ENCODE data around the gene TRIM23. TPM values are rescaled to one million over a fixed set of nuclear protein-coding genes. Genes with fewer than 3 reads are reported as not detected.

TRIM23 gene
- polyA plus RNA-seq, 2 of the 4 experiments (the other 2 are of a cell fraction): 11.7 to 12.9 TPM

GRCh38 chr5:65566505-65566904 is 57.6 kb downstream of the TRIM23 start:
- CTCF ChIA-PET: interaction anchor here (0.7 kb wide), 1 partner anchor 62 kb away, joined by 4 read pairs; no protein-coding TSS in a partner anchor
- ATAC-seq: no peak
- POLR2A ChIA-PET: no interaction called here
- WGBS (ENCODE audit: missing lambda C conversion rate): 89% methylated on average over 5 of the region's 5 CpGs
- Histone ChIP-seq H3K4me2 (no peak overlapping the region), H3K4me3 (no peak overlapping the region), H3K27ac (no peak overlapping the region), H3K9me3 (no peaks in the 10 kb centered on the region), H3K4me1 (peaks cover 15% of the 10 kb centered on the region; the same call in 2 of the 3 replicates)
- no peak for DNase-seq (ENCODE audit: low read depth in 1 of 2, low spot score in 1 of 2)
- FAIRE-seq: no peak
- TF ChIP-seq HOXB5 (CRISPR knock-in tag; IDR thresholded peaks at IDR 0.05) (no peak), MAFK (IDR thresholded peaks at IDR 0.05; ENCODE audit: partially characterized antibody) (no peak), JUNB (IDR thresholded peaks at IDR 0.05) (no peak)

DNA sequence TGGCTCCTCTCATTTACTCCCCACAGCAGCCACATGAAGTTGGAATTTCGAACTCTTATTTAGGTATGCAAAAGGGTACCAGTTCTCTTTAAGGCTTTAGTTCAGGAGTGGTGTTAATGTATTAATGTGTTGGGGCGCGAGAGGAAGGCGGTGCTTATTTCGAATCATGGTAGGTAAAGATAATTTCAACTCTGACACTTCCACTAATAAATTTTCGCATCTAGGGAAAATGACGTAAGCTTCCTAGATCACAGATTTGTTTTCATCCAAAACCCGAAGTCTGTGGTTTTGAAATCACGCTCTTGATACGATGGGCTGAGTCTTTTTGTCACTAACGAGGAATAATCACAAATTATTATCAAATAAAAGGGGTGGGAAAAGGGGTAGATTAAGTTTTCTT is 60.4 kb downstream of the TRIM23 start:
- TF ChIP-seq MAX (IDR thresholded peaks at IDR 0.05) (no peak), BCL3 (IDR thresholded peaks at IDR 0.05) (no peak), FOSB (CRISPR knock-in tag; IDR thresholded peaks at IDR 0.05) (no peak), ZFP36 (IDR thresholded peaks at IDR 0.05; ENCODE audit: borderline replicate concordance, partially characterized antibody) (no peak), HDAC2 (IDR thresholded peaks at IDR 0.05) (no peak), CHD2 (IDR thresholded peaks at IDR 0.05; ENCODE audit: low read length, partially characterized antibody) (no peak), TP53 (CRISPR knock-in tag; IDR thresholded peaks at IDR 0.05) (no peak), FOSL2 (IDR thresholded peaks at IDR 0.05) (no peak), FOSL2 (CRISPR knock-in tag; IDR thresholded peaks at IDR 0.05) (no peak), RFX5 (IDR thresholded peaks at IDR 0.05) (no peak), GATA3 (IDR thresholded peaks at IDR 0.05; ENCODE audit: borderline replicate concordance) (no peak), POLR2A (IDR thresholded peaks at IDR 0.05; ENCODE audit: low read length) (no peak), SREBF2 (IDR thresholded peaks at IDR 0.05) (no peak), ZSCAN20 (CRISPR knock-in tag; IDR thresholded peaks at IDR 0.05) (no peak), POLR2AphosphoS2 (conservative IDR thresholded peaks at IDR 0.05; ENCODE audit: low read length) (no peak), KDM5A (IDR thresholded peaks at IDR 0.05) (no peak), JUN (IDR thresholded peaks at IDR 0.05) (no peak)
- TF ChIP-seq, protein P1, sequence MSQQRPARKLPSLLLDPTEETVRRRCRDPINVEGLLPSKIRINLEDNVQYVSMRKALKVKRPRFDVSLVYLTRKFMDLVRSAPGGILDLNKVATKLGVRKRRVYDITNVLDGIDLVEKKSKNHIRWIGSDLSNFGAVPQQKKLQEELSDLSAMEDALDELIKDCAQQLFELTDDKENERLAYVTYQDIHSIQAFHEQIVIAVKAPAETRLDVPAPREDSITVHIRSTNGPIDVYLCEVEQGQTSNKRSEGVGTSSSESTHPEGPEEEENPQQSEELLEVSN (IDR thresholded peaks at IDR 0.05; ENCODE audit: borderline replicate concordance, low read depth): no peak
- TF ChIP-seq, protein P2, sequence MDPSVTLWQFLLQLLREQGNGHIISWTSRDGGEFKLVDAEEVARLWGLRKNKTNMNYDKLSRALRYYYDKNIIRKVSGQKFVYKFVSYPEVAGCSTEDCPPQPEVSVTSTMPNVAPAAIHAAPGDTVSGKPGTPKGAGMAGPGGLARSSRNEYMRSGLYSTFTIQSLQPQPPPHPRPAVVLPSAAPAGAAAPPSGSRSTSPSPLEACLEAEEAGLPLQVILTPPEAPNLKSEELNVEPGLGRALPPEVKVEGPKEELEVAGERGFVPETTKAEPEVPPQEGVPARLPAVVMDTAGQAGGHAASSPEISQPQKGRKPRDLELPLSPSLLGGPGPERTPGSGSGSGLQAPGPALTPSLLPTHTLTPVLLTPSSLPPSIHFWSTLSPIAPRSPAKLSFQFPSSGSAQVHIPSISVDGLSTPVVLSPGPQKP (IDR thresholded peaks at IDR 0.05; ENCODE audit: low read depth, low read length): no peak
- TF ChIP-seq, protein P3, sequence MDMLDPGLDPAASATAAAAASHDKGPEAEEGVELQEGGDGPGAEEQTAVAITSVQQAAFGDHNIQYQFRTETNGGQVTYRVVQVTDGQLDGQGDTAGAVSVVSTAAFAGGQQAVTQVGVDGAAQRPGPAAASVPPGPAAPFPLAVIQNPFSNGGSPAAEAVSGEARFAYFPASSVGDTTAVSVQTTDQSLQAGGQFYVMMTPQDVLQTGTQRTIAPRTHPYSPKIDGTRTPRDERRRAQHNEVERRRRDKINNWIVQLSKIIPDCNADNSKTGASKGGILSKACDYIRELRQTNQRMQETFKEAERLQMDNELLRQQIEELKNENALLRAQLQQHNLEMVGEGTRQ (IDR thresholded peaks at IDR 0.05): no peak
- H3K27ac ChIP-seq: peak overlapping the region; percentile 79 to 91
- 4% methylated on average over 11 of the region's 11 CpGs for WGBS (ENCODE audit: missing lambda C conversion rate)
- FAIRE-seq (no peak), DNase-seq (ENCODE audit: low read depth in 1 of 2, low spot score in 1 of 2) (no peak), ATAC-seq (no peak)
- ChIA-PET POLR2A (interaction anchor here (1.8 kb wide), 1 partner anchor 10 kb away, joined by 9 read pairs; no protein-coding TSS in a partner anchor), CTCF (interaction anchor here (0.7 to 1.1 kb wide), 3 partner anchors 10 to 79 kb away, joined by 3 to 4 read pairs (median 3); no protein-coding TSS in a partner anchor)
- peak overlapping the region; percentile 73 for H3K4me2 ChIP-seq
- H3K9me3 ChIP-seq: no peaks in the 10 kb centered on the region
- H3K4me1 ChIP-seq: peaks cover 21% of the 10 kb centered on the region; the same call in 2 of the 3 replicates
- H3K4me3 ChIP-seq: peak overlapping the region; percentile 62
